Muscle of leg (tissue), 11 donors: Measurements from ENCODE around the gene WWOX. TPM values are rescaled to one million over a fixed set of nuclear protein-coding genes. Genes with fewer than 3 reads are reported as not detected.
A peak's percentile ranks its signal among the peaks of the same experiment; 100 is the strongest.

Experiments used
- DNase-seq: peaks from one replicate; pipeline ENCODE4 v3.0.0; 2013
- H3K27ac ChIP-seq: one replicate; pipeline ENCODE4 v1.5.1; 2013; ENCODE audit warnings: mild to moderate bottlenecking, low read length, control low read depth
- H3K27me3 ChIP-seq: one replicate; pipeline ENCODE4 v1.6.1; 2013; ENCODE audit warnings: low read length; ENCODE audit not compliant: control insufficient read depth, insufficient read depth
- H3K36me3 ChIP-seq: one replicate; pipeline ENCODE4 v1.6.1; 2013; ENCODE audit warnings: low read length; ENCODE audit not compliant: control insufficient read depth, insufficient read depth
- H3K4me1 ChIP-seq: one replicate; pipeline ENCODE4 v1.6.1; 2013; ENCODE audit warnings: low read length; ENCODE audit not compliant: control insufficient read depth, insufficient read depth
- H3K4me3 ChIP-seq: one replicate; pipeline ENCODE4 v1.5.1; 2013; ENCODE audit warnings: low read length, control low read depth
- H3K9me3 ChIP-seq: replicated peaks from 2 replicates; pipeline ENCODE4 v1.6.1; 2013; ENCODE audit warnings: low read depth, low read length; ENCODE audit not compliant: control insufficient read depth
- WGBS: methylation state at CpG from one replicate; pipeline ENCODE4 v1.1.5; 2013; ENCODE audit warnings: missing lambda C conversion rate; ENCODE audit not compliant: insufficient coverage; 5-methylcytosine and 5-hydroxymethylcytosine counted together
- polyA plus RNA-seq, 8 donors: library from polyadenylated mRNA; unstranded; fragments of 120-200 nt; gene quantifications; one replicate each; pipeline versions ENCODE4 v1.2.1 to v1.2.3, GENCODE V29; 2013; ENCODE audit warnings: inconsistent platforms in 1 of 8, low replicate concordance in 1 of 8; ENCODE audit not compliant: insufficient read length in 8 of 8, insufficient read depth in 1 of 8
- total RNA-seq: library from RNA; stranded (reverse); fragments of 120-200 nt; gene quantifications from one replicate; pipeline ENCODE4 v1.2.4, GENCODE V29; 2013

The WWOX gene
- total and polyA plus RNA-seq, 9 donors: 8.1 to 15.8 (median 12.2) TPM

DNA sequence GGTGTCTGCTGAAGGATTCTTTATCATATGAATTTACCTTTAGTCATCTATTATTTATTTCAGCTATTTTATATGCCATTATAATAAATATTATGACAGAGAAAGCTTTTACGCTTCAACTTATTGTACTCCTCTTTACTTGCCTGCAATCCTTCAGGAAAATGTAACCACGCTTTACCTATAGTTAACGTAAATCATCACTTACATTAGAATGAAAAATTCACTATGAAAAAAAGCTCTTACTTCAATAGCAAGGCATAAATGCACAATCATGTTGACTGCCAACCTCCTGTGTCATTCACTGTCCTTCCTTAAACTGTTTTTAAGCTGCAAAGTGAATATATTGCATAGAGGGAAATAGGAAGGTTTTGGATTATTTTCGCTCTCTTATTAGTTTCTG is 277.9 kb downstream of the WWOX start:
- Histone ChIP-seq H3K9me3 (no peaks in the 10 kb centered on the region), H3K4me3 (no peak overlapping the region), H3K27me3 (no peaks in the 10 kb centered on the region), H3K4me1 (peaks cover 11% of the 10 kb centered on the region), H3K36me3 (no peaks in the 10 kb centered on the region), H3K27ac (no peak overlapping the region)
- no CpG with 5 or more reads among the region's 4 CpGs for WGBS
- DNase-seq: no peak

DNA sequence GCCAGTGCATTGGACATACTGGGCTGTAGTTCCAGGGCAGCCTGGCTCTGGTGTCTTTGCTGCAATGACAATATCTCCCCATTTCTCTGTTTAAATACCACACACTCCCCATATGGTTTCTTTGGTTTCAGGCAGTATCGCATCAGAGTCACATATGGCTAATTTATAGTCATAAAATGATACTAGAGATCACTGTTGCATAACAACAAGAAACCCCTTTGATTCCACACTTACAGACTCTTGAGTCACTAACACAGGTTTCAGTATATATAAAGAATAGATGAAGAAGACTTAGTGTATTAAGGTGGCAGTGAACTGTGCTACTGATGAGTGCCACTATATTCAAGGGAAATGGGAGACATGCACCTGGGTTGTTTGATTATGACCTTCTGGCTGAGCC is 281.6 kb downstream of the WWOX start:
- no peak overlapping the region for H3K27ac ChIP-seq
- H3K4me1 ChIP-seq: peaks cover 21% of the 10 kb centered on the region
- no peak for DNase-seq
- H3K27me3 ChIP-seq: no peaks in the 10 kb centered on the region
- no peaks in the 10 kb centered on the region for H3K9me3 ChIP-seq
- H3K4me3 ChIP-seq: no peak overlapping the region
- WGBS: no CpG with 5 or more reads among the region's 1 CpG
- no peaks in the 10 kb centered on the region for H3K36me3 ChIP-seq

GRCh38 chr16:78383118-78383517 is 283.7 kb downstream of the WWOX start:
- Histone ChIP-seq H3K36me3 (no peaks in the 10 kb centered on the region), H3K4me3 (no peak overlapping the region), H3K27ac (no peak overlapping the region), H3K27me3 (no peaks in the 10 kb centered on the region), H3K4me1 (peaks cover 22% of the 10 kb centered on the region), H3K9me3 (no peaks in the 10 kb centered on the region)
- no CpG with 5 or more reads among the region's 2 CpGs for WGBS
- DNase-seq: no peak

DNA sequence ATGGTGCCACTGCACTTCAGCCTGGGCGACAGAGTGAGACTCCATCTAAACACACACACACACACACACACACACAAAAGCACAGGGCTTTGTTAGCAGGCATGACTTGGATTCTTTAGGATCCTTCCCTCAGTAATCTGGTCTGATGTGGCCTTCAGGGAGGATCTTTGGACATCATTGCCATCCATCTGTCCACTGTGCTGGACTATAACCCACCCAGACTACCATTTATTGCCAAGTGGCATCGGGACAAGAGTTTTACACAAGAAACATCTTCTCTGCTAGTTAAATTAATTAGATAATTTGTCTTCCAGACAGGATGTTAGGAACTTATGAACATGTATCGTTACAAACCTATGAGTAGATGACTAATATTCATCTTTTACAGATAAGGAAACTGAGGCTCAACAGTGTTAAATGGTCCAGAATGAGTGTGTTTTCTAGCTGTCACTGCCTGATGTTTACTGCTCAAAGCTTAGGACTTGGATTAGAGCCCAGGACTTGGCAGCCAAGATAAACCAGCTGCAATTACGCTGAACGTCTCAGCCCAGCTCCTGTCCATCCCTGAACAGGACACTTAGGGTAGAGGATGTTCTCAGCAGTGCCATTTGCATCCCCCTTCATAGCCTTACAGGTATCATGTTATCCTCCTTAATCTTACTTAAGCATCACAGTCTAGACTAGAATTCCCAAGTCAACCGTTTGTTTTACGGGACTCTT is 285.8 kb downstream of the WWOX start:
- peaks cover 35% of the 10 kb centered on the region for H3K4me1 ChIP-seq
- no peaks in the 10 kb centered on the region for H3K27me3 ChIP-seq
- no peaks in the 10 kb centered on the region for H3K9me3 ChIP-seq
- no peak overlapping the region for H3K27ac ChIP-seq
- no peaks in the 10 kb centered on the region for H3K36me3 ChIP-seq
- WGBS: 29% methylated on average over 2 of the region's 7 CpGs
- H3K4me3 ChIP-seq: no peak overlapping the region
- DNase-seq: peak; percentile 73

DNA sequence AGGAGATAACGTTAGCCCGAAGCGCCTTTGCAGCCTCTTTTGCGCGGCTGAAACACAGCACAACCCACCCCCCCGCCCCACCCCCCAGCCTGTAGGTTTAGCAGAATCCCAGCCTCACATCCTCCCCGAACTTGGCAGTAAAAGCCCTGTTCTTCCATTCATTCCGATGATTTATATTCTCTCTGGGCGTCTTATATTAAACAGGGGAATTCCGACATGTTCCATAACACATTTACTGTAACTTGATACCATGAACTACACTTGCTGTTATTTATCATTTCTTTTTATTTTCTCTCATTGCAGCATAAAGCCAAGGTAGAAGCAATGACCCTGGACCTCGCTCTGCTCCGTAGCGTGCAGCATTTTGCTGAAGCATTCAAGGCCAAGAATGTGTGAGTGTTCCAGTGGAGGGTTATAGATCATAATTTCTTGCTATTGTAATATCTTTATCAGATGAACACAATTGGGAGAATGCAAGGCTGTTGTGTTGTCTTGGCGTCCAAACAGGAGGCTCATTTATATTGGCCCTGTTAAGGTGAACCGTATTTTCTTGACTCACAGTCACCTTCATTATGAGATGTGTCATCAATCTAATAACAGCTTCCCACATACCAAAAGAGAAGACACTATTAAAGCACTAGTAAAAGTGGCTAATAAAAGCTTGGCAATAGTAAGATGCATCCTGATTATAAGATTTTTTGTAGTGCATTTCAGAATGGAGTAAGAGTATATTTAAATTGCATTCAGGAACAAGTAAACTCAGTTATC is 287.3 kb downstream of the WWOX start:
- no peaks in the 10 kb centered on the region for H3K9me3 ChIP-seq
- H3K27ac ChIP-seq: no peak overlapping the region
- H3K36me3 ChIP-seq: no peaks in the 10 kb centered on the region
- no peaks in the 10 kb centered on the region for H3K27me3 ChIP-seq
- 29% methylated on average over 5 of the region's 15 CpGs for WGBS
- no peak overlapping the region for H3K4me3 ChIP-seq
- DNase-seq: peak; percentile 95
- peaks cover 44% of the 10 kb centered on the region for H3K4me1 ChIP-seq

DNA sequence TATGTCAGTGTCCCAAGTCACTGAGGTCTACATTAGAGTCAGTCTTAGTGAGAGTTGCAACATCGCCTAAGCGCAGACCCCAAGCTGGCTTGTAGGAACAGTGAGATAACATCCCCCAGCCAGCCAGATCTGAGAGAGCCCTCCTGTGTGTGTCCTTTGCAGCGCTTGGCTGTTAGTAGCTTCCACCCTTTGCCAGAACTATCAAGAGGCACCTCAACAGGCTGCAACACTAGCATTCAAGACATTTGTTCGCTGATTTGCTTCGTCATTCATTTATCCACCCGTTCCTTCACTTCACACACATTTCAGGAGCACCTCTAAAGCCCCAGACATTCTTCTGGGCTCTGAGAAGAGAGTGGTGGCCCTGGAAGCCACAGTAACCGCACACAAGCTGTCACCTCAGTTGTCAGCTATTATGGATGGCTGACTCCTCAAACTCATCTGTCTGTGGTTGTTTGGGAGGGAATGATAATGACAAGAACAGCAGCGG is 289.6 kb downstream of the WWOX start:
- no peak overlapping the region for H3K27ac ChIP-seq
- peaks cover 7% of the 10 kb centered on the region for H3K9me3 ChIP-seq
- H3K4me1 ChIP-seq: peaks cover 43% of the 10 kb centered on the region
- DNase-seq: peak; percentile 41
- no peaks in the 10 kb centered on the region for H3K36me3 ChIP-seq
- no peak overlapping the region for H3K4me3 ChIP-seq
- no peaks in the 10 kb centered on the region for H3K27me3 ChIP-seq
- 81% methylated on average over 7 of the region's 8 CpGs for WGBS

GRCh38 chr16:78390092-78390491 is 290.6 kb downstream of the WWOX start:
- Histone ChIP-seq H3K9me3 (peaks cover 7% of the 10 kb centered on the region), H3K4me3 (no peak overlapping the region), H3K27me3 (no peaks in the 10 kb centered on the region), H3K27ac (peak overlapping the region; percentile 77), H3K36me3 (no peaks in the 10 kb centered on the region), H3K4me1 (peaks cover 36% of the 10 kb centered on the region)
- WGBS: no CpG with 5 or more reads among the region's 4 CpGs
- peak; percentile 95 for DNase-seq

- H3K27me3 ChIP-seq: no peaks in the 10 kb centered on the region
- H3K27ac ChIP-seq: peak overlapping the region; percentile 53
- H3K36me3 ChIP-seq: no peaks in the 10 kb centered on the region
- H3K9me3 ChIP-seq: peaks cover 7% of the 10 kb centered on the region
- DNase-seq: peak; percentile 81
- H3K4me1 ChIP-seq: peaks cover 32% of the 10 kb centered on the region
- no peak overlapping the region for H3K4me3 ChIP-seq
- WGBS: no CpG with 5 or more reads among the region's 7 CpGs
These were observed 291.3 kb downstream of the WWOX start for GRCh38 chr16:78390508-78391324.

GRCh38 chr16:78392585-78393195 is 293.2 kb downstream of the WWOX start:
- Histone ChIP-seq H3K27me3 (no peaks in the 10 kb centered on the region), H3K9me3 (peaks cover 7% of the 10 kb centered on the region), H3K4me3 (no peak overlapping the region), H3K27ac (no peak overlapping the region), H3K36me3 (no peaks in the 10 kb centered on the region), H3K4me1 (peaks cover 24% of the 10 kb centered on the region)
- 77% methylated on average over 7 of the region's 9 CpGs for WGBS
- DNase-seq: no peak
